ENCODE results near the gene SLC25A21. TPM values are rescaled to one million over a fixed set of nuclear protein-coding genes. Genes with fewer than 3 reads are reported as not detected.

Gene SLC25A21
- total and polyA plus RNA-seq, 2 experiments from 2014 or later: 10.6 to 12.1 TPM

DNA sequence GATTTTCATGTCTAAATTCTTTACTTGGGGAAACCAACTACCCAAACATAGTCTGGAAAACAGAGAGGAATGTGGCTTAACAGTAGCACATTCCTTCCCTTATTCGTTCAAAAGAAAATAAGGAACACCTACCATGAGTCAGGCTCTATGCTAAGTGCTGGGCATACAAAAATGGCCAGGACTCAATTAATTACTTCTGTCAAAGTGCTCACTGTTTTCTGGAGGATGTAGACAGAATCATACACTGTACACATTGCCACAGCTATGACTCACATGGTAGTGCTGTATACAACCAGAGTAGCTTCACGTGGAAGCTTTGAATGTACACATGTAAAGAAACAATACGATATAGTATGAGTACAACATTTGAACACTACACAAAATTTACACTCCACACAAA lies 50.1 kb downstream of the SLC25A21 start:
- Mint-ChIP-seq H3K4me1 (peaks cover 9% of the 10 kb centered on the region), H3K36me3 (ENCODE audit: low read depth) (peaks cover 7% of the 10 kb centered on the region; the same call in 2 of the 3 replicates), H3K27me3 (ENCODE audit: insufficient read depth, low read depth, poor library complexity) (no peaks in the 10 kb centered on the region), H3K9me3 (peaks cover 5% of the 10 kb centered on the region; the same call in 2 of the 3 replicates), H3K27ac (no peak overlapping the region), H3K4me3 (no peak overlapping the region)
- Histone ChIP-seq H3K4me2 (no peak overlapping the region), H3K4me3 (no peak overlapping the region), H3K36me3 (ENCODE audit: insufficient read depth) (no peaks in the 10 kb centered on the region), H2AFZ (no peak overlapping the region), H3F3A (replicated peaks; ENCODE audit: low read depth) (no peaks in the 10 kb centered on the region), H3K27ac (ENCODE audit: low read depth) (no peak overlapping the region), H3K9me2 (ENCODE audit: insufficient read depth) (no peaks in the 10 kb centered on the region), H3K27me3 (ENCODE audit: insufficient read depth) (no peaks in the 10 kb centered on the region), H4K20me1 (replicated peaks; ENCODE audit: insufficient read depth) (no peaks in the 10 kb centered on the region), H3K79me2 (replicated peaks; ENCODE audit: insufficient read depth) (no peaks in the 10 kb centered on the region), H3K4me1 (ENCODE audit: insufficient read depth) (no peaks in the 10 kb centered on the region)
- peak; percentile 9 for DNase-seq (ENCODE audit: low spot score)
- no peak for ATAC-seq
- TF ChIP-seq, protein P1, sequence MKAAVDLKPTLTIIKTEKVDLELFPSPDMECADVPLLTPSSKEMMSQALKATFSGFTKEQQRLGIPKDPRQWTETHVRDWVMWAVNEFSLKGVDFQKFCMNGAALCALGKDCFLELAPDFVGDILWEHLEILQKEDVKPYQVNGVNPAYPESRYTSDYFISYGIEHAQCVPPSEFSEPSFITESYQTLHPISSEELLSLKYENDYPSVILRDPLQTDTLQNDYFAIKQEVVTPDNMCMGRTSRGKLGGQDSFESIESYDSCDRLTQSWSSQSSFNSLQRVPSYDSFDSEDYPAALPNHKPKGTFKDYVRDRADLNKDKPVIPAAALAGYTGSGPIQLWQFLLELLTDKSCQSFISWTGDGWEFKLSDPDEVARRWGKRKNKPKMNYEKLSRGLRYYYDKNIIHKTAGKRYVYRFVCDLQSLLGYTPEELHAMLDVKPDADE (IDR thresholded peaks at IDR 0.05): no peak
- TF ChIP-seq EZH2phosphoT487 (IDR thresholded peaks at IDR 0.05; ENCODE audit: unreplicated experiment) (no peak), ZNF331 (CRISPR knock-in tag; IDR thresholded peaks at IDR 0.05; ENCODE audit: low read depth) (no peak), JUNB (IDR thresholded peaks at IDR 0.05; ENCODE audit: unreplicated experiment) (no peak), NANOG (IDR thresholded peaks at IDR 0.05; ENCODE audit: borderline replicate concordance) (no peak), ZNF114 (CRISPR knock-in tag; IDR thresholded peaks at IDR 0.05) (no peak), POLR2AphosphoS5 (IDR thresholded peaks at IDR 0.05; ENCODE audit: low read depth) (no peak), EZH2 (IDR thresholded peaks at IDR 0.05; ENCODE audit: low read depth, unreplicated experiment) (no peak), STAT1 (IDR thresholded peaks at IDR 0.05; ENCODE audit: unreplicated experiment) (no peak), CREB1 (CRISPR knock-in tag; IDR thresholded peaks at IDR 0.05; ENCODE audit: low read depth) (no peak)
- TF ChIP-seq, protein P2, sequence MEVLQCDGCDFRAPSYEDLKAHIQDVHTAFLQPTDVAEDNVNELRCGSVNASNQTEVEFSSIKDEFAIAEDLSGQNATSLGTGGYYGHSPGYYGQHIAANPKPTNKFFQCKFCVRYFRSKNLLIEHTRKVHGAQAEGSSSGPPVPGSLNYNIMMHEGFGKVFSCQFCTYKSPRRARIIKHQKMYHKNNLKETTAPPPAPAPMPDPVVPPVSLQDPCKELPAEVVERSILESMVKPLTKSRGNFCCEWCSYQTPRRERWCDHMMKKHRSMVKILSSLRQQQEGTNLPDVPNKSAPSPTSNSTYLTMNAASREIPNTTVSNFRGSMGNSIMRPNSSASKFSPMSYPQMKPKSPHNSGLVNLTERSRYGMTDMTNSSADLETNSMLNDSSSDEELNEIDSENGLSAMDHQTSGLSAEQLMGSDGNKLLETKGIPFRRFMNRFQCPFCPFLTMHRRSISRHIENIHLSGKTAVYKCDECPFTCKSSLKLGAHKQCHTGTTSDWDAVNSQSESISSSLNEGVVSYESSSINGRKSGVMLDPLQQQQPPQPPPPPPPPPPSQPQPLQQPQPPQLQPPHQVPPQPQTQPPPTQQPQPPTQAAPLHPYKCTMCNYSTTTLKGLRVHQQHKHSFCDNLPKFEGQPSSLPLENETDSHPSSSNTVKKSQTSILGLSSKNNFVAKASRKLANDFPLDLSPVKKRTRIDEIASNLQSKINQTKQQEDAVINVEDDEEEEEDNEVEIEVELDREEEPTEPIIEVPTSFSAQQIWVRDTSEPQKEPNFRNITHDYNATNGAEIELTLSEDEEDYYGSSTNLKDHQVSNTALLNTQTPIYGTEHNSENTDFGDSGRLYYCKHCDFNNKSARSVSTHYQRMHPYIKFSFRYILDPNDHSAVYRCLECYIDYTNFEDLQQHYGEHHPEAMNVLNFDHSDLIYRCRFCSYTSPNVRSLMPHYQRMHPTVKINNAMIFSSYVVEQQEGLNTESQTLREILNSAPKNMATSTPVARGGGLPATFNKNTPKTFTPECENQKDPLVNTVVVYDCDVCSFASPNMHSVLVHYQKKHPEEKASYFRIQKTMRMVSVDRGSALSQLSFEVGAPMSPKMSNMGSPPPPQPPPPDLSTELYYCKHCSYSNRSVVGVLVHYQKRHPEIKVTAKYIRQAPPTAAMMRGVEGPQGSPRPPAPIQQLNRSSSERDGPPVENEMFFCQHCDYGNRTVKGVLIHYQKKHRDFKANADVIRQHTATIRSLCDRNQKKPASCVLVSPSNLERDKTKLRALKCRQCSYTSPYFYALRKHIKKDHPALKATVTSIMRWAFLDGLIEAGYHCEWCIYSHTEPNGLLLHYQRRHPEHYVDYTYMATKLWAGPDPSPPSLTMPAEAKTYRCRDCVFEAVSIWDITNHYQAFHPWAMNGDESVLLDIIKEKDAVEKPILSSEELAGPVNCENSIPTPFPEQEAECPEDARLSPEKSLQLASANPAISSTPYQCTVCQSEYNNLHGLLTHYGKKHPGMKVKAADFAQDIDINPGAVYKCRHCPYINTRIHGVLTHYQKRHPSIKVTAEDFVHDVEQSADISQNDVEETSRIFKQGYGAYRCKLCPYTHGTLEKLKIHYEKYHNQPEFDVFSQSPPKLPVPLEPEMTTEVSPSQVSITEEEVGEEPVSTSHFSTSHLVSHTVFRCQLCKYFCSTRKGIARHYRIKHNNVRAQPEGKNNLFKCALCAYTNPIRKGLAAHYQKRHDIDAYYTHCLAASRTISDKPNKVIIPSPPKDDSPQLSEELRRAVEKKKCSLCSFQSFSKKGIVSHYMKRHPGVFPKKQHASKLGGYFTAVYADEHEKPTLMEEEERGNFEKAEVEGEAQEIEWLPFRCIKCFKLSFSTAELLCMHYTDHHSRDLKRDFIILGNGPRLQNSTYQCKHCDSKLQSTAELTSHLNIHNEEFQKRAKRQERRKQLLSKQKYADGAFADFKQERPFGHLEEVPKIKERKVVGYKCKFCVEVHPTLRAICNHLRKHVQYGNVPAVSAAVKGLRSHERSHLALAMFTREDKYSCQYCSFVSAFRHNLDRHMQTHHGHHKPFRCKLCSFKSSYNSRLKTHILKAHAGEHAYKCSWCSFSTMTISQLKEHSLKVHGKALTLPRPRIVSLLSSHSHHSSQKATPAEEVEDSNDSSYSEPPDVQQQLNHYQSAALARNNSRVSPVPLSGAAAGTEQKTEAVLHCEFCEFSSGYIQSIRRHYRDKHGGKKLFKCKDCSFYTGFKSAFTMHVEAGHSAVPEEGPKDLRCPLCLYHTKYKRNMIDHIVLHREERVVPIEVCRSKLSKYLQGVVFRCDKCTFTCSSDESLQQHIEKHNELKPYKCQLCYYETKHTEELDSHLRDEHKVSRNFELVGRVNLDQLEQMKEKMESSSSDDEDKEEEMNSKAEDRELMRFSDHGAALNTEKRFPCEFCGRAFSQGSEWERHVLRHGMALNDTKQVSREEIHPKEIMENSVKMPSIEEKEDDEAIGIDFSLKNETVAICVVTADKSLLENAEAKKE (CRISPR knock-in tag; IDR thresholded peaks at IDR 0.05): no peak
- TF ChIP-seq, protein P3, sequence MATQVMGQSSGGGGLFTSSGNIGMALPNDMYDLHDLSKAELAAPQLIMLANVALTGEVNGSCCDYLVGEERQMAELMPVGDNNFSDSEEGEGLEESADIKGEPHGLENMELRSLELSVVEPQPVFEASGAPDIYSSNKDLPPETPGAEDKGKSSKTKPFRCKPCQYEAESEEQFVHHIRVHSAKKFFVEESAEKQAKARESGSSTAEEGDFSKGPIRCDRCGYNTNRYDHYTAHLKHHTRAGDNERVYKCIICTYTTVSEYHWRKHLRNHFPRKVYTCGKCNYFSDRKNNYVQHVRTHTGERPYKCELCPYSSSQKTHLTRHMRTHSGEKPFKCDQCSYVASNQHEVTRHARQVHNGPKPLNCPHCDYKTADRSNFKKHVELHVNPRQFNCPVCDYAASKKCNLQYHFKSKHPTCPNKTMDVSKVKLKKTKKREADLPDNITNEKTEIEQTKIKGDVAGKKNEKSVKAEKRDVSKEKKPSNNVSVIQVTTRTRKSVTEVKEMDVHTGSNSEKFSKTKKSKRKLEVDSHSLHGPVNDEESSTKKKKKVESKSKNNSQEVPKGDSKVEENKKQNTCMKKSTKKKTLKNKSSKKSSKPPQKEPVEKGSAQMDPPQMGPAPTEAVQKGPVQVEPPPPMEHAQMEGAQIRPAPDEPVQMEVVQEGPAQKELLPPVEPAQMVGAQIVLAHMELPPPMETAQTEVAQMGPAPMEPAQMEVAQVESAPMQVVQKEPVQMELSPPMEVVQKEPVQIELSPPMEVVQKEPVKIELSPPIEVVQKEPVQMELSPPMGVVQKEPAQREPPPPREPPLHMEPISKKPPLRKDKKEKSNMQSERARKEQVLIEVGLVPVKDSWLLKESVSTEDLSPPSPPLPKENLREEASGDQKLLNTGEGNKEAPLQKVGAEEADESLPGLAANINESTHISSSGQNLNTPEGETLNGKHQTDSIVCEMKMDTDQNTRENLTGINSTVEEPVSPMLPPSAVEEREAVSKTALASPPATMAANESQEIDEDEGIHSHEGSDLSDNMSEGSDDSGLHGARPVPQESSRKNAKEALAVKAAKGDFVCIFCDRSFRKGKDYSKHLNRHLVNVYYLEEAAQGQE (IDR thresholded peaks at IDR 0.05; ENCODE audit: unreplicated experiment): no peak
- TF ChIP-seq, protein P4, sequence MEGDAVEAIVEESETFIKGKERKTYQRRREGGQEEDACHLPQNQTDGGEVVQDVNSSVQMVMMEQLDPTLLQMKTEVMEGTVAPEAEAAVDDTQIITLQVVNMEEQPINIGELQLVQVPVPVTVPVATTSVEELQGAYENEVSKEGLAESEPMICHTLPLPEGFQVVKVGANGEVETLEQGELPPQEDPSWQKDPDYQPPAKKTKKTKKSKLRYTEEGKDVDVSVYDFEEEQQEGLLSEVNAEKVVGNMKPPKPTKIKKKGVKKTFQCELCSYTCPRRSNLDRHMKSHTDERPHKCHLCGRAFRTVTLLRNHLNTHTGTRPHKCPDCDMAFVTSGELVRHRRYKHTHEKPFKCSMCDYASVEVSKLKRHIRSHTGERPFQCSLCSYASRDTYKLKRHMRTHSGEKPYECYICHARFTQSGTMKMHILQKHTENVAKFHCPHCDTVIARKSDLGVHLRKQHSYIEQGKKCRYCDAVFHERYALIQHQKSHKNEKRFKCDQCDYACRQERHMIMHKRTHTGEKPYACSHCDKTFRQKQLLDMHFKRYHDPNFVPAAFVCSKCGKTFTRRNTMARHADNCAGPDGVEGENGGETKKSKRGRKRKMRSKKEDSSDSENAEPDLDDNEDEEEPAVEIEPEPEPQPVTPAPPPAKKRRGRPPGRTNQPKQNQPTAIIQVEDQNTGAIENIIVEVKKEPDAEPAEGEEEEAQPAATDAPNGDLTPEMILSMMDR (conservative IDR thresholded peaks at IDR 0.05; ENCODE audit: low read depth in 2 of 2): no peak

All from GM23338 (cell line).